C4-2B (cell line): ENCODE results near the gene ZFAND2A.

ENCODE experiments used
- CTCF ChIP-seq: fragments of 450-650 bp; conservative IDR thresholded peaks from 2 replicates; pipeline ENCODE4 v1.5.1; 2017; ENCODE audit warnings: mild to moderate bottlenecking
- ZFX ChIP-seq: fragments of 450-650 bp; IDR thresholded peaks from 2 replicates; pipeline ENCODE4 v1.6.1; 2017

- TF ChIP-seq CTCF (no peak), ZFX (no peak)
Observed at GRCh38 chr7:1150400-1151002, 9.5 kb downstream of the ZFAND2A start.
